HL-60 (cell line): ENCODE measurements around the gene ABCC5.
"Not testable (repeated sequence)": the region's sequence is repeated elsewhere in the genome, so short reads cannot be mapped to it uniquely, and the experiment has no call there.

Experiments
- CTCF ChIP-seq: IDR thresholded peaks from one replicate; pipeline ENCODE4 v1.5.1; 2011; ENCODE audit warnings: low read length, control low read depth, inconsistent platforms; ENCODE audit not compliant: insufficient read depth
- GABPA ChIP-seq: IDR thresholded peaks from 2 replicates; pipeline ENCODE4 v1.6.1; 2012; ENCODE audit warnings: low read depth
- POLR2AphosphoS5 ChIP-seq: IDR thresholded peaks from 2 replicates; pipeline ENCODE4 v1.6.1; 2012; ENCODE audit warnings: low read depth
- REST ChIP-seq: IDR thresholded peaks from 2 replicates; pipeline ENCODE4 v1.6.1; 2012; ENCODE audit warnings: low read depth; ENCODE audit not compliant: insufficient replicate concordance
- SPI1 ChIP-seq: IDR thresholded peaks from 2 replicates; pipeline ENCODE4 v1.6.1; 2012; ENCODE audit warnings: low read depth, mild to moderate bottlenecking, borderline replicate concordance

- not testable (repeated sequence) for TF ChIP-seq SPI1, CTCF, REST, POLR2AphosphoS5, GABPA
These were observed 10.4 kb downstream of the ABCC5 start for GRCh38 chr3:184007143-184007813.
